ENCODE measurements around the gene PPIH. TPM values are rescaled to one million over a fixed set of nuclear protein-coding genes. Genes with fewer than 3 reads are reported as not detected.

PPIH gene
- total RNA-seq, 2 experiments from 2014 or later = 29.4 to 32.6 TPM

DNA sequence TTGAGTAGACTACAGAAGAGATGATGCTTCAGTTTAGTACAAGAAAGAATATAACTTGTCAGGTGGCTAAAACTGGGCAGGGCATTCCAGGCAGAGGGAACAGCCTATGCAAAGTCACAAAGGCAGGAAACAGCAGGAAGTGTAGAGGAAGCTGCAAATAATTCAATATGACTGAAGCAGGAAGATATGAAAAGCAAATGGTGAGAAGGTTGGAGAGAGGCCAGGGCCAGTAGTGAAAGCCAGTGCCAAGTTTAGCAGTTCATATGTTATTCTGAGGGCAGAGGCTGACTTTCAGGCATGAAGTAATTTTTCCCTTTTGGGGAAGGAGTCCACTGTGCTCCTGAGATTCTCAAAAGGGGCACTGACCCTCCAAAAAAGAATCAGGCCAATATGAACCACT is 16.0 kb downstream of the PPIH start:
- no peaks in the 10 kb centered on the region for H3K4me1 Mint-ChIP-seq (ENCODE audit: low read depth)
- H3K27me3 Mint-ChIP-seq = no peaks in the 10 kb centered on the region
- TF ChIP-seq, protein P1, sequence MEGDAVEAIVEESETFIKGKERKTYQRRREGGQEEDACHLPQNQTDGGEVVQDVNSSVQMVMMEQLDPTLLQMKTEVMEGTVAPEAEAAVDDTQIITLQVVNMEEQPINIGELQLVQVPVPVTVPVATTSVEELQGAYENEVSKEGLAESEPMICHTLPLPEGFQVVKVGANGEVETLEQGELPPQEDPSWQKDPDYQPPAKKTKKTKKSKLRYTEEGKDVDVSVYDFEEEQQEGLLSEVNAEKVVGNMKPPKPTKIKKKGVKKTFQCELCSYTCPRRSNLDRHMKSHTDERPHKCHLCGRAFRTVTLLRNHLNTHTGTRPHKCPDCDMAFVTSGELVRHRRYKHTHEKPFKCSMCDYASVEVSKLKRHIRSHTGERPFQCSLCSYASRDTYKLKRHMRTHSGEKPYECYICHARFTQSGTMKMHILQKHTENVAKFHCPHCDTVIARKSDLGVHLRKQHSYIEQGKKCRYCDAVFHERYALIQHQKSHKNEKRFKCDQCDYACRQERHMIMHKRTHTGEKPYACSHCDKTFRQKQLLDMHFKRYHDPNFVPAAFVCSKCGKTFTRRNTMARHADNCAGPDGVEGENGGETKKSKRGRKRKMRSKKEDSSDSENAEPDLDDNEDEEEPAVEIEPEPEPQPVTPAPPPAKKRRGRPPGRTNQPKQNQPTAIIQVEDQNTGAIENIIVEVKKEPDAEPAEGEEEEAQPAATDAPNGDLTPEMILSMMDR (IDR thresholded peaks at IDR 0.05) = no peak
- H3K27me3 ChIP-seq (ENCODE audit: control insufficient read depth in 1 of 2, insufficient read depth in 2 of 2, low read length in 2 of 2) = no peaks in the 10 kb centered on the region
- no peak overlapping the region for H3K4me3 Mint-ChIP-seq
- H3K9me3 ChIP-seq (ENCODE audit: control insufficient read depth in 1 of 2, insufficient read depth in 1 of 2, low read length in 2 of 2) = no peaks in the 10 kb centered on the region
- peaks cover 57% of the 10 kb centered on the region for H3K36me3 Mint-ChIP-seq (ENCODE audit: low read depth)
- no peak overlapping the region for H3K27ac ChIP-seq (ENCODE audit: low read depth in 1 of 2, low read length in 2 of 2)
- peak overlapping the region; percentile 12 for H3K27ac Mint-ChIP-seq
- H3K36me3 ChIP-seq (ENCODE audit: insufficient read depth, low read length) = peaks cover 39% of the 10 kb centered on the region
- no peak for DNase-seq
- POLR2A ChIA-PET = interaction anchor here (2.0 kb wide), 1 partner anchor 9 kb away, joined by 5 read pairs; the partner anchor contains the start of gene YBX1
- CTCF ChIA-PET = no interaction called here
- H3K4me1 ChIP-seq (ENCODE audit: insufficient read depth, low read length) = no peaks in the 10 kb centered on the region
- H3K4me3 ChIP-seq (ENCODE audit: low read length) = no peak overlapping the region
- intact Hi-C loops (cut with DNase I, micrococcal nuclease) = no loop called here
- no peak for ATAC-seq (ENCODE audit: poor library complexity)
- no peaks in the 10 kb centered on the region for H3K9me3 Mint-ChIP-seq

DNA sequence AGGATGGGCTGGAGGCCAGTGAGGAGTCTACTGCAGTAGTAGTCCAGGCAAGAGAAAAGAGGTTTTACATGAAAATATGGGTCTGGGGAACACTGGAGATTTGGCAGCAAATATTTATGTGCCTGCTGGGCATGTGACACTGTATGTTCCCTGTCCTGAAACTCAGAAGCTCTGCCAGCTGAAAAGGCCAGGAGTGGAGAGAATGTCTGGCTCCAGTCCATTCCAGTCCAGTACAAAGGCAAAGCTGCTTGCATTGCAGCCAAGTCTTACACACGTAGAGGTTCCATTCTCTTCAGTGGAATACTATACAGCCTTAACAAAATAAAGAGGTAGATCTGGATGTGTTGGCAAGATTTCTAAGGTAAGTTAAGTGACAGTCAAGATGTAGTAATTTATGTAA is 16.5 kb downstream of the PPIH start:
- no peak for DNase-seq
- ATAC-seq (ENCODE audit: poor library complexity) = no peak
- intact Hi-C loops (cut with DNase I, micrococcal nuclease) = no loop called here
- Histone ChIP-seq H3K27me3 (ENCODE audit: control insufficient read depth in 1 of 2, insufficient read depth in 2 of 2, low read length in 2 of 2) (no peaks in the 10 kb centered on the region), H3K4me3 (ENCODE audit: low read length) (no peak overlapping the region), H3K9me3 (ENCODE audit: control insufficient read depth in 1 of 2, insufficient read depth in 1 of 2, low read length in 2 of 2) (no peaks in the 10 kb centered on the region), H3K4me1 (ENCODE audit: insufficient read depth, low read length) (no peaks in the 10 kb centered on the region), H3K27ac (ENCODE audit: low read depth in 1 of 2, low read length in 2 of 2) (no peak overlapping the region), H3K36me3 (ENCODE audit: insufficient read depth, low read length) (peaks cover 36% of the 10 kb centered on the region)
- CTCF ChIA-PET = no interaction called here
- Mint-ChIP-seq H3K27me3 (no peaks in the 10 kb centered on the region), H3K4me1 (ENCODE audit: low read depth) (no peaks in the 10 kb centered on the region), H3K4me3 (no peak overlapping the region), H3K27ac (no peak overlapping the region), H3K36me3 (ENCODE audit: low read depth) (peaks cover 54% of the 10 kb centered on the region), H3K9me3 (no peaks in the 10 kb centered on the region)
- TF ChIP-seq, protein P1 (IDR thresholded peaks at IDR 0.05) = no peak
- POLR2A ChIA-PET = interaction anchor here (2.0 kb wide), 1 partner anchor 9 kb away, joined by 5 read pairs; the partner anchor contains the start of gene YBX1

DNA sequence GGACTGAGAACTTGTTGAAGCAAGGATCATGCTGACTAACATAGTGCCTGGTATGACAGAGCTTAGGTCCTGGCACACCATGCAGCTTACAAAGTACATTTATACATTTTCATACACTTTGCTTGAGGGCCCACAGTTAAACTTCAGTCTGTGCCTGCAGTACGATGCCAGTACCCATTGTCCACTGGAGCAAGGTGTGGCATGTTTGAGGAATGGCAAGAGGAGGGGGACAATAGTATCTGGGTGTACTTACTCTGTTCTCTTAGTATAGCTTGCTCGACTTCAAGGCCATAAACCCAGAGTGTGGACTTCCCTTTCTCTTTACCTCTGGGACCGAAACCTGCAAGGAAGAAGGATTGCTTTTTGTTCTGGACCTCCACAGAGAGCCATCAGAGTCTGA is 17.2 kb downstream of the PPIH start:
- CTCF ChIA-PET = no interaction called here
- Histone ChIP-seq H3K4me1 (ENCODE audit: insufficient read depth, low read length) (no peaks in the 10 kb centered on the region), H3K9me3 (ENCODE audit: control insufficient read depth in 1 of 2, insufficient read depth in 1 of 2, low read length in 2 of 2) (no peaks in the 10 kb centered on the region), H3K36me3 (ENCODE audit: insufficient read depth, low read length) (peaks cover 31% of the 10 kb centered on the region), H3K4me3 (ENCODE audit: low read length) (no peak overlapping the region), H3K27me3 (ENCODE audit: control insufficient read depth in 1 of 2, insufficient read depth in 2 of 2, low read length in 2 of 2) (no peaks in the 10 kb centered on the region), H3K27ac (ENCODE audit: low read depth in 1 of 2, low read length in 2 of 2) (no peak overlapping the region)
- POLR2A ChIA-PET = interaction anchor here (0.6 to 2.0 kb wide), 2 partner anchors 8 to 87 kb away, joined by 3 to 5 read pairs; partner anchors contain the start of gene YBX1
- no peaks in the 10 kb centered on the region for H3K9me3 Mint-ChIP-seq
- DNase-seq (no peak), ATAC-seq (ENCODE audit: poor library complexity) (no peak)
- H3K4me3 Mint-ChIP-seq = no peak overlapping the region
- no peaks in the 10 kb centered on the region for H3K4me1 Mint-ChIP-seq (ENCODE audit: low read depth)
- no peak overlapping the region for H3K27ac Mint-ChIP-seq
- TF ChIP-seq, protein P1 (IDR thresholded peaks at IDR 0.05) = no peak
- intact Hi-C loops (cut with DNase I, micrococcal nuclease) = no loop called here
- no peaks in the 10 kb centered on the region for H3K27me3 Mint-ChIP-seq
- peaks cover 46% of the 10 kb centered on the region for H3K36me3 Mint-ChIP-seq (ENCODE audit: low read depth)
